PC-3 (cell line): ENCODE results near the gene GAB1. TPM values are rescaled to one million over a fixed set of nuclear protein-coding genes. Genes with fewer than 3 reads are reported as not detected.

ENCODE experiments used
- ATAC-seq: fragments of 200-7000 bp; cut with Tn5 transposase; 2 replicates; pipeline ENCODE4 v1.9.1; 2020; ENCODE audit warnings: mild to moderate bottlenecking, moderate library complexity
- BruUV-seq: library from RNA; stranded (reverse); fragments of 400-500 nt; replicated peaks from 2 replicates; lab custom pipeline; 2021; lab: Mats Ljungman, UMichigan
- CTCF ChIA-PET: fragments of 300-600 bp; sonication (Branson Sonifier 250); formaldehyde crosslinking; loops from one replicate; lab custom pipeline; 2022; ENCODE audit warnings: antibody characterized with exemption; lab: Charles Lee
- POLR2A ChIA-PET: fragments of 300-600 bp; sonication (Branson Sonifier 250); formaldehyde crosslinking; loops from one replicate; lab custom pipeline; 2022; ENCODE audit warnings: antibody characterized with exemption; ENCODE audit not compliant: unreplicated experiment; lab: Charles Lee
- DNase-seq: peaks from one replicate; pipeline ENCODE4 v3.0.0-alpha.2; 2015
- H2AFZ ChIP-seq: fragments of 300-600 bp; sonication (generic); 2 replicates; pipeline ENCODE4 v1.6.0; 2016; ENCODE audit warnings: antibody characterized with exemption, low read length
- H3F3A ChIP-seq: fragments of 300-600 bp; sonication (generic); one replicate; pipeline ENCODE4 v1.6.0; 2017; ENCODE audit warnings: antibody characterized with exemption, low read length, control low read depth, mild to moderate bottlenecking; ENCODE audit not compliant: unreplicated experiment
- H3K27ac ChIP-seq: fragments of 300-600 bp; sonication (generic); 2 replicates; pipeline ENCODE4 v1.5.1; 2016; ENCODE audit warnings: mild to moderate bottlenecking, low read length
- H3K27me3 ChIP-seq: fragments of 300-600 bp; sonication (generic); 2 replicates; pipeline ENCODE4 v1.6.1; 2016; ENCODE audit warnings: low read length, mixed read lengths
- H3K36me3 ChIP-seq: fragments of 300-600 bp; sonication (generic); 2 replicates; pipeline ENCODE4 v1.6.1; 2016; ENCODE audit warnings: low read depth, mixed run types, low read length, mixed read lengths
- H3K4me1 ChIP-seq: fragments of 300-600 bp; sonication (generic); 2 replicates; pipeline ENCODE4 v1.5.1; 2016; ENCODE audit warnings: low read length; ENCODE audit not compliant: insufficient read depth
- H3K4me2 ChIP-seq: fragments of 300-600 bp; sonication (generic); 2 replicates; pipeline ENCODE4 v1.6.0; 2016; ENCODE audit warnings: low read length
- H3K4me3 ChIP-seq: fragments of 300-600 bp; sonication (generic); 2 replicates; pipeline ENCODE4 v1.5.1; 2016; ENCODE audit warnings: mild to moderate bottlenecking, low read length, mixed read lengths
- H3K79me2 ChIP-seq: fragments of 300-600 bp; sonication (generic); 2 replicates; pipeline ENCODE4 v1.6.1; 2017; ENCODE audit warnings: low read length, mixed read lengths
- H3K9ac ChIP-seq: fragments of 300-600 bp; sonication (generic); 2 replicates; pipeline ENCODE4 v1.6.0; 2016; ENCODE audit warnings: mild to moderate bottlenecking, low read length
- H3K9me2 ChIP-seq: fragments of 300-600 bp; sonication (generic); replicated peaks from 2 replicates; pipeline ENCODE4 v1.6.1; 2016; ENCODE audit warnings: mixed run types, low read length, mixed read lengths
- H3K9me3 ChIP-seq: fragments of 300-600 bp; sonication (generic); 2 replicates; pipeline ENCODE4 v1.6.1; 2016; ENCODE audit warnings: low read length, mixed read lengths
- H4K20me1 ChIP-seq: fragments of 300-600 bp; sonication (generic); 2 replicates; pipeline ENCODE4 v1.6.1; 2016; ENCODE audit warnings: low read length, mixed read lengths
- CTCF ChIP-seq: fragments of 300-600 bp; sonication (generic); conservative IDR thresholded peaks from 2 replicates; pipeline ENCODE4 v1.5.1; 2017; ENCODE audit warnings: antibody characterized with exemption, low read depth, mild to moderate bottlenecking, low read length
- EZH2 ChIP-seq: fragments of 300-600 bp; sonication (generic); IDR thresholded peaks from one replicate; pipeline ENCODE4 v1.6.1; 2017; ENCODE audit warnings: antibody characterized with exemption, mild to moderate bottlenecking, low read length; ENCODE audit not compliant: unreplicated experiment
- EZH2phosphoT487 ChIP-seq: fragments of 300-600 bp; sonication (generic); IDR thresholded peaks from 2 replicates; pipeline ENCODE4 v1.6.1; 2018; ENCODE audit warnings: mild to moderate bottlenecking, antibody characterized with exemption, low read length, borderline replicate concordance
- intact Hi-C: fragments of 100-400 bp; cut with micrococcal nuclease; formaldehyde crosslinking; loops from 2 replicates; pipeline ENCODE4 v1.9.0; 2023
- microRNA-seq: library from miRNA; unstranded; fragments of <30 nt; microRNA quantifications from one replicate; pipeline ENCODE4 v1.1.0, GENCODE V29; 2020; ENCODE audit not compliant: unreplicated experiment
- total RNA-seq: library from RNA; depleted of rRNA; stranded (reverse); fragments of >200 nt; gene quantifications from 2 replicates; pipeline ENCODE4 v1.2.3, GENCODE V29; 2014; rRNA removed

The GAB1 gene
- total RNA-seq, 1 experiment from 2014 or later = 4.9 TPM

DNA sequence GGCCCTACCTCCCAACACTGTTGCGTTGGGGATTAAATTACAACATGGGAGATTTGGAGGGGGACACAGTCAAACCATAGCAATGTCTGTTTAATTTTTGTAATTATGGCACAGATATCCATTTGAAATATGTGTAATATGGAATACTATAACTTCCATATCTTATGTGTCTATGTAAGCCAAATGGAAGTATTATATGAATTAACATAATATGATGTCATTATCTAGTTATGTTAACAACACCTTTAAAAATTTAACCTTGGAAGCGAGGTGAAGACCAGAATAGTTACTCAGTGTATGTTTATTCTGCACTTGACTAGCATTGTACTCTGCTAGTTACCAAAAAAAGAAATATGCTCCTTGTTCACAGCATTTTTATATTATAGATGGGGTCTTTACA, 181.1 kb downstream of the GAB1 start:
- H3F3A ChIP-seq = no peaks in the 10 kb centered on the region
- TF ChIP-seq EZH2 = no peak
- TF ChIP-seq EZH2phosphoT487 = no peak
- no peak for TF ChIP-seq CTCF
- DNase-seq (no peak), ATAC-seq (no peak)
- H3K9ac ChIP-seq = no peak overlapping the region
- H3K9me2 ChIP-seq = no peaks in the 10 kb centered on the region
- H3K9me3 ChIP-seq = no peaks in the 10 kb centered on the region
- H3K4me1 ChIP-seq = peaks cover 16% of the 10 kb centered on the region; the same call in 1 of the 2 replicates
- no peaks in the 10 kb centered on the region for H3K27me3 ChIP-seq
- no peak overlapping the region for H3K4me3 ChIP-seq
- H3K27ac ChIP-seq = no peak overlapping the region
- peaks cover 45% of the 10 kb centered on the region for H4K20me1 ChIP-seq
- intact Hi-C loops = no loop called here
- BruUV-seq = no TSS peak
- ChIA-PET CTCF (no interaction called here), POLR2A (no interaction called here)
- H3K36me3 ChIP-seq = peaks cover 35% of the 10 kb centered on the region; the same call in 1 of the 2 replicates
- H3K79me2 ChIP-seq = peaks cover 76% of the 10 kb centered on the region
- no peak overlapping the region for H3K4me2 ChIP-seq
- H2AFZ ChIP-seq = no peak overlapping the region

Small RNA genes within 50 kb of the gene (microRNA-seq; reads per million reads assigned to microRNA genes)
- gene MIR3139 = not detected

Other genes with a start within 250 kb of the GAB1 start
- 21.5 and 24.5 TPM in 2 replicates for gene USP38, start 152.0 kb upstream of the GAB1 start, total RNA-seq
- gene SMARCA5, start 176.8 kb downstream of the GAB1 start, total RNA-seq = 29.3 and 31.6 TPM in 2 replicates